H1 (cell line): ENCODE measurements around the gene KRT80. TPM values are rescaled to one million over a fixed set of nuclear protein-coding genes. Genes with fewer than 3 reads are reported as not detected.

ENCODE experiments used
- CTCF ChIA-PET: fragments of 300-600 bp; sonication (Branson Sonifier 250); formaldehyde crosslinking; loops from one replicate; lab custom pipeline; 2021; ENCODE audit not compliant: partially characterized antibody; lab: Charles Lee
- POLR2A ChIA-PET: fragments of 300-600 bp; sonication (Branson Sonifier 250); formaldehyde crosslinking; loops from one replicate; lab custom pipeline; 2021; ENCODE audit warnings: inconsistent platforms; ENCODE audit not compliant: partially characterized antibody; lab: Charles Lee
- DNase-seq, 2 experiments: peaks; one replicate each; pipeline versions ENCODE4 v3.0.0 to v3.0.0-alpha.2; 2010 to 2022; ENCODE audit warnings: low spot score in 2 of 2, low read depth in 1 of 2, mixed read lengths in 1 of 2
- FAIRE-seq: peaks from 2 replicates; lab custom pipeline; 2011; peaks lifted over from hg19 to GRCh38; lab: Jason Lieb, UNC
- H2AFZ ChIP-seq: 2 replicates; pipeline ENCODE4 v1.8.1; 2012; ENCODE audit warnings: low read length, inconsistent platforms
- H2AK5ac ChIP-seq: 2 replicates; pipeline ENCODE4 v1.6.1; 2013; ENCODE audit warnings: low read depth, low read length
- H2BK120ac ChIP-seq: replicated peaks from 2 replicates; pipeline ENCODE3; 2013; ENCODE audit warnings: low read depth, low read length, inconsistent platforms
- H2BK12ac ChIP-seq: 2 replicates; pipeline ENCODE4 v1.6.1; 2013; ENCODE audit warnings: low read depth, low read length
- H2BK15ac ChIP-seq: 2 replicates; pipeline ENCODE4 v1.6.1; 2013; ENCODE audit warnings: low read length
- H2BK20ac ChIP-seq: 2 replicates; pipeline ENCODE4 v1.6.1; 2013; ENCODE audit warnings: low read length
- H2BK5ac ChIP-seq: 2 replicates; pipeline ENCODE4 v1.6.1; 2013; ENCODE audit warnings: low read depth, low read length
- H3K14ac ChIP-seq: 2 replicates; pipeline ENCODE4 v1.6.1; 2013; ENCODE audit warnings: inconsistent platforms; ENCODE audit not compliant: insufficient read length
- H3K18ac ChIP-seq: 2 replicates; pipeline ENCODE4 v1.6.1; 2013; ENCODE audit warnings: low read length; ENCODE audit errors: extremely low read depth
- H3K23ac ChIP-seq: 2 replicates; pipeline ENCODE4 v1.6.1; 2013; ENCODE audit warnings: inconsistent platforms; ENCODE audit not compliant: insufficient read length
- H3K23me2 ChIP-seq: 2 replicates; pipeline ENCODE4 v1.6.1; 2013; ENCODE audit warnings: low read depth, low read length
- H3K27ac ChIP-seq: 2 replicates; pipeline ENCODE4 v1.6.1; 2011; ENCODE audit warnings: low read depth, low read length, inconsistent platforms
- H3K27me3 ChIP-seq, 4 experiments: replicated peaks in 1 of 4; 1 replicate in 1 of 4; 2 replicates in 3 of 4; pipeline versions ENCODE4 v1.6.1 to v1.8.1; 2011 to 2013; ENCODE audit warnings: low read length in 3 of 4, mild to moderate bottlenecking in 3 of 4, inconsistent platforms in 2 of 4, mixed read lengths in 2 of 4, moderate library complexity in 1 of 4; ENCODE audit not compliant: control insufficient read depth in 3 of 4, insufficient read depth in 3 of 4; ENCODE audit errors: extremely low read depth in 1 of 4
- H3K36me3 ChIP-seq, 4 experiments: 2 replicates each; pipeline versions ENCODE4 v1.6.1 to v1.8.1; 2011 to 2013; ENCODE audit warnings: mild to moderate bottlenecking in 4 of 4, low read length in 3 of 4, moderate library complexity in 2 of 4, control low read depth in 1 of 4, inconsistent platforms in 1 of 4; ENCODE audit not compliant: insufficient read depth in 4 of 4, control insufficient read depth in 2 of 4
- H3K4ac ChIP-seq: replicated peaks from 2 replicates; pipeline ENCODE3; 2013; ENCODE audit warnings: low read length, low read depth, mixed read lengths, inconsistent platforms; ENCODE audit not compliant: insufficient read length
- H3K4me1 ChIP-seq, 4 experiments: replicated peaks in 1 of 4; 1 replicate in 1 of 4; 2 replicates in 3 of 4; pipeline versions ENCODE4 v1.6.1 to v1.8.1; 2011 to 2013; ENCODE audit warnings: low read length in 3 of 4, inconsistent platforms in 2 of 4, mixed read lengths in 1 of 4; ENCODE audit not compliant: insufficient read depth in 4 of 4, control insufficient read depth in 3 of 4
- H3K4me2 ChIP-seq, 2 experiments: 2 replicates each; pipeline versions ENCODE4 v1.6.1 to v1.8.1; 2011 to 2013; ENCODE audit warnings: low read depth in 2 of 2, low read length in 2 of 2, control low read depth in 1 of 2, inconsistent platforms in 1 of 2, mild to moderate bottlenecking in 1 of 2; ENCODE audit not compliant: insufficient read depth in 1 of 2
- H3K4me3 ChIP-seq, 4 experiments: fragments of 200-600, 300-600 bp in 1 of 4; sonication (generic), shearing (Covaris generic), sonication (Bioruptor Twin) in 1 of 4; 2 replicates each; pipeline versions ENCODE4 v1.5.1 to v1.8.1; 2011 to 2016; ENCODE audit warnings: low read length in 4 of 4, low read depth in 3 of 4, control low read depth in 2 of 4, inconsistent platforms in 2 of 4, mild to moderate bottlenecking in 2 of 4, mixed read lengths in 1 of 4, moderate library complexity in 1 of 4; ENCODE audit not compliant: insufficient read depth in 2 of 4; ENCODE audit errors: extremely low read depth in 1 of 4
- H3K56ac ChIP-seq: replicated peaks from 2 replicates; pipeline ENCODE3; 2013; ENCODE audit warnings: low read depth, mild to moderate bottlenecking, mixed read lengths, low read length, inconsistent platforms; ENCODE audit not compliant: insufficient read length
- H3K79me1 ChIP-seq: 2 replicates; pipeline ENCODE4 v1.6.1; 2013; ENCODE audit warnings: low read depth, low read length, control low read depth
- H3K79me2 ChIP-seq, 2 experiments: 2 replicates each; pipeline versions ENCODE4 v1.6.1 to v1.8.1; 2012 to 2013; ENCODE audit warnings: low read length in 2 of 2, mild to moderate bottlenecking in 2 of 2, inconsistent platforms in 1 of 2; ENCODE audit not compliant: insufficient read depth in 2 of 2, control insufficient read depth in 1 of 2
- H3K9ac ChIP-seq, 4 experiments: replicated peaks in 1 of 4; 1 replicate in 1 of 4; 2 replicates in 3 of 4; pipeline versions ENCODE4 v1.6.1 to v1.8.1; 2011 to 2013; ENCODE audit warnings: low read depth in 3 of 4, low read length in 3 of 4, control low read depth in 2 of 4, mild to moderate bottlenecking in 2 of 4, moderate library complexity in 2 of 4, inconsistent platforms in 1 of 4; ENCODE audit errors: extremely low read depth in 1 of 4
- H3K9me3 ChIP-seq, 2 experiments: 2 replicates each; pipeline versions ENCODE4 v1.6.1 to v1.8.1; 2012 to 2013; ENCODE audit warnings: mild to moderate bottlenecking in 2 of 2, moderate library complexity in 2 of 2, control low read depth in 1 of 2, inconsistent platforms in 1 of 2, low read depth in 1 of 2, low read length in 1 of 2, mixed read lengths in 1 of 2; ENCODE audit not compliant: insufficient read depth in 2 of 2
- H4K20me1 ChIP-seq, 2 experiments: replicated peaks in 1 of 2; 2 replicates each; pipeline versions ENCODE3 to v1.8.1; 2011 to 2013; ENCODE audit warnings: inconsistent platforms in 2 of 2, low read length in 2 of 2, mild to moderate bottlenecking in 1 of 2; ENCODE audit not compliant: insufficient read depth in 2 of 2, control insufficient read depth in 1 of 2
- H4K5ac ChIP-seq: 2 replicates; pipeline ENCODE4 v1.6.1; 2013; ENCODE audit warnings: low read length, low read depth, mixed read lengths, inconsistent platforms; ENCODE audit not compliant: insufficient read length
- H4K8ac ChIP-seq: 2 replicates; pipeline ENCODE4 v1.8.0; 2013; ENCODE audit warnings: mild to moderate bottlenecking, moderate library complexity, low read length, inconsistent platforms; ENCODE audit not compliant: insufficient read depth; ENCODE audit errors: extremely low read depth
- H4K91ac ChIP-seq: replicated peaks from 2 replicates; pipeline ENCODE3; 2013; ENCODE audit warnings: low read length, mixed read lengths, inconsistent platforms; ENCODE audit not compliant: insufficient read length
- BACH1 ChIP-seq: IDR thresholded peaks from 2 replicates; pipeline ENCODE4 v1.6.1; 2012; ENCODE audit warnings: low read length, improper control_type of control experiment
- CBX8 ChIP-seq: fragments of 300-800, 300-1000 bp; sonication (generic); IDR thresholded peaks from 2 replicates; pipeline ENCODE4 v1.7.1; 2016; ENCODE audit warnings: low read depth, low read length, borderline replicate concordance
- CEBPB ChIP-seq: IDR thresholded peaks from 2 replicates; pipeline ENCODE4 v1.6.1; 2012; ENCODE audit warnings: low read depth, low read length
- CREB1 ChIP-seq: IDR thresholded peaks from 2 replicates; pipeline ENCODE4 v1.6.1; 2012; ENCODE audit warnings: inconsistent platforms
- MAX ChIP-seq: IDR thresholded peaks from 2 replicates; pipeline ENCODE4 v1.6.1; 2012; ENCODE audit warnings: inconsistent platforms
- RFX5 ChIP-seq: IDR thresholded peaks from 2 replicates; pipeline ENCODE4 v1.6.1; 2011; ENCODE audit warnings: low read depth, low read length, improper control_type of control experiment, borderline replicate concordance
- SIRT6 ChIP-seq: IDR thresholded peaks from one replicate; pipeline ENCODE4 v1.7.1; 2012; ENCODE audit warnings: low read length, inconsistent platforms
- SIX5 ChIP-seq: IDR thresholded peaks from 2 replicates; pipeline ENCODE4 v1.6.1; 2011; ENCODE audit warnings: mild to moderate bottlenecking, low read depth, low read length
- TAF7 ChIP-seq: optimal IDR thresholded peaks from 2 replicates; pipeline ENCODE3; 2011; ENCODE audit warnings: low read depth, mild to moderate bottlenecking, inconsistent platforms, low read length, moderate library complexity, borderline replicate concordance
- TCF12 ChIP-seq: IDR thresholded peaks from 2 replicates; pipeline ENCODE4 v1.6.1; 2011; ENCODE audit warnings: low read depth, mild to moderate bottlenecking, low read length
- WGBS, 2 experiments: shearing (Covaris generic) in 1 of 2; methylation state at CpG; one replicate each; pipeline versions ENCODE4 v1.1.6 to v1.1.7; 2013 to 2015; ENCODE audit warnings: low lambda C conversion rate in 2 of 2, mixed read lengths in 2 of 2, inconsistent platforms in 1 of 2, low coverage in 1 of 2, missing lambda C conversion rate in 1 of 2; ENCODE audit not compliant: insufficient replicate concordance in 2 of 2, insufficient coverage in 1 of 2, insufficient read length in 1 of 2; ENCODE audit errors: extremely low coverage in 1 of 2, missing lambda C conversion rate in 1 of 2; 5-methylcytosine and 5-hydroxymethylcytosine counted together
- polyA plus RNA-seq, 7 experiments: library from polyadenylated mRNA; depleted of rRNA in 3 of 7; stranded (reverse) in 5 of 7; unstranded in 2 of 7; fragments of >200 nt in 5 of 7; fragments of 200-250 nt in 2 of 7; gene quantifications; 1 replicate in 5 of 7; 2 replicates in 1 of 7; 4 replicates in 1 of 7; pipeline versions ENCODE4 v1.2.1 to v1.2.3, GENCODE V29; 2011 to 2013; ENCODE audit warnings: missing spikeins in 2 of 7, mixed read lengths in 2 of 7
- total RNA-seq: library from RNA; stranded (reverse); fragmentation: NEBNext Ultra II Directional; extraction: Animal tissue kit (Norgen Biotek cat#: 25700); gene quantifications from 2 replicates; pipeline ENCODE4 v1.2.1, GENCODE V29; 2021

KRT80 gene
- total and polyA plus RNA-seq, 2 of the 8 experiments (the other 6 are each of a cell fraction or from before 2014, with no cell fraction given), result 0.05 TPM; not detected in 1

- Histone ChIP-seq H3K23ac (no peak overlapping the region), H3K4ac (no peak overlapping the region), H4K8ac (peak overlapping the region; percentile 53; the same call in 1 of the 2 replicates), H3K27me3 (no peaks in the 10 kb centered on the region), H3K4me3 (no peak overlapping the region), H3K9me3 (no peaks in the 10 kb centered on the region), H3K18ac (no peak overlapping the region), H3K79me1 (no peaks in the 10 kb centered on the region), H2AK5ac (no peak overlapping the region; the same call in 1 of the 2 replicates), H2BK15ac (no peak overlapping the region), H2BK5ac (no peak overlapping the region; the same call in 1 of the 2 replicates), H3K79me2 (no peaks in the 10 kb centered on the region), H3K9ac (no peak overlapping the region), H3K27ac (no peak overlapping the region), H4K91ac (no peak overlapping the region), H4K20me1 (peaks cover 0 to 3% of the 10 kb centered on the region in 2 experiments), H3K4me2 (no peak overlapping the region), H3K4me1 (peaks cover 0 to 4% (median under 1%) of the 10 kb centered on the region in 4 experiments; a peak in 4 of 7 replicates), H2BK12ac (0 out of 2 replicates have a peak overlapping the region, but pooled peaks have one; percentile 63), H3K14ac (no peak overlapping the region), H4K5ac (no peak overlapping the region), H2AFZ (no peak overlapping the region), H2BK120ac (no peak overlapping the region), H3K23me2 (no peaks in the 10 kb centered on the region), H2BK20ac (no peak overlapping the region), H3K36me3 (no peaks in the 10 kb centered on the region), H3K56ac (no peak overlapping the region)
- ChIA-PET POLR2A (interaction anchor here (0.9 kb wide), 1 partner anchor 31 kb away, joined by 5 read pairs; no protein-coding TSS in a partner anchor), CTCF (interaction anchor here (0.6 to 13.2 kb wide), 42 partner anchors 8 to 759 kb away, joined by 3 to 146 read pairs (median 6); partner anchors contain the start of genes KRT7 and KRT86)
- FAIRE-seq (no peak), DNase-seq (no peak)
- no peak for TF ChIP-seq TCF12
- no peak for TF ChIP-seq SIRT6
- no peak for TF ChIP-seq SIX5
- no peak for TF ChIP-seq CBX8
- TF ChIP-seq MAX, result no peak
- TF ChIP-seq RFX5, result no peak
- no peak for TF ChIP-seq TAF7
- TF ChIP-seq CREB1, result no peak
- no peak for TF ChIP-seq CEBPB
- TF ChIP-seq BACH1, result no peak
- 74 to 100% methylated on average over 2 to 13 of the region's 13 CpGs for WGBS, 2 experiments
These were observed 21.1 kb upstream of the KRT80 start for GRCh38 chr12:52212701-52213563.
